Natural killer cell (primary cell): Measurements from ENCODE around the gene TFB1M. TPM values are rescaled to one million over a fixed set of nuclear protein-coding genes. Genes with fewer than 3 reads are reported as not detected.

Experiments used
- ATAC-seq, 3 donors: fragments of 150-1000 bp in 2 of 3; fragments of 200-7000 bp in 1 of 3; cut with Tn5 transposase; 1 replicate in 1 of 3; 2 replicates in 2 of 3; pipeline ENCODE4 v1.10.0; 2021; ENCODE audit warnings: mild to moderate bottlenecking in 2 of 3, moderate library complexity in 2 of 3
- DNase-seq, 2 donors: peaks; one replicate each; pipeline versions ENCODE4 v3.0.0 to v3.0.0-alpha.2; 2013 to 2021; ENCODE audit warnings: mixed read lengths in 1 of 2
- H3K27ac ChIP-seq: one replicate; pipeline ENCODE4 v1.5.1; 2013; ENCODE audit warnings: mild to moderate bottlenecking, low read length
- H3K27me3 ChIP-seq: one replicate; pipeline ENCODE4 v1.6.1; 2013; ENCODE audit warnings: low read length; ENCODE audit not compliant: control insufficient read depth, insufficient read depth
- H3K36me3 ChIP-seq: one replicate; pipeline ENCODE4 v1.6.1; 2013; ENCODE audit warnings: low read length; ENCODE audit not compliant: control insufficient read depth, insufficient read depth
- H3K4me1 ChIP-seq: one replicate; pipeline ENCODE4 v1.6.1; 2013; ENCODE audit warnings: low read length; ENCODE audit not compliant: control insufficient read depth, insufficient read depth
- H3K4me3 ChIP-seq: one replicate; pipeline ENCODE4 v1.5.1; 2013; ENCODE audit warnings: low read length
- H3K9me3 ChIP-seq: one replicate; pipeline ENCODE4 v1.6.1; 2013; ENCODE audit warnings: low read length; ENCODE audit not compliant: control insufficient read depth, insufficient read depth
- H3K27ac Mint-ChIP-seq, 2 donors: one replicate each; pipeline ENCODE4 v1.8.0; 2022; ENCODE audit warnings: mild to moderate bottlenecking in 2 of 2, mixed read lengths in 2 of 2, moderate library complexity in 1 of 2
- H3K27me3 Mint-ChIP-seq, 2 donors: one replicate each; pipeline ENCODE4 v1.8.0; 2022; ENCODE audit warnings: low read depth in 2 of 2, mixed read lengths in 2 of 2
- H3K36me3 Mint-ChIP-seq: one replicate; pipeline ENCODE4 v1.8.0; 2022; ENCODE audit warnings: mixed read lengths
- H3K4me1 Mint-ChIP-seq, 2 donors: one replicate each; pipeline ENCODE4 v1.8.0; 2022; ENCODE audit warnings: mixed read lengths in 2 of 2
- H3K4me3 Mint-ChIP-seq: one replicate; pipeline ENCODE4 v1.8.0; 2022; ENCODE audit warnings: mild to moderate bottlenecking, moderate library complexity, mixed read lengths
- H3K9me3 Mint-ChIP-seq, 2 donors: one replicate each; pipeline ENCODE4 v1.8.0; 2022; ENCODE audit warnings: mixed read lengths in 2 of 2
- whole genome bisulfite sequencing: methylation state at CpG from one replicate; pipeline ENCODE4 v1.1.7; 2013; ENCODE audit warnings: missing lambda C conversion rate; ENCODE audit not compliant: insufficient coverage; 5-methylcytosine and 5-hydroxymethylcytosine counted together
- intact Hi-C: fragments of 100-400 bp; cut with micrococcal nuclease; formaldehyde crosslinking; loops from one replicate; pipeline ENCODE4 v1.14.2; 2022
- total RNA-seq, 4 donors: library from RNA; stranded (reverse); fragments of 120-200 nt in 1 of 4; gene quantifications; one replicate each; pipeline versions ENCODE4 v1.2.3 to v1.2.4, GENCODE V29; 2013 to 2022
- TF ChIP-seq, protein P1 (sequence below): fragments of 200-600 bp; IDR thresholded peaks from one replicate; pipeline ENCODE4 v1.8.0; 2022; ENCODE audit warnings: antibody characterized with exemption

The TFB1M gene
- total RNA-seq, 3 donors from 2014 or later (not counting 1 experiment from before 2014, with no cell fraction given), result 14.1 to 20.1 (median 17.1) TPM

DNA sequence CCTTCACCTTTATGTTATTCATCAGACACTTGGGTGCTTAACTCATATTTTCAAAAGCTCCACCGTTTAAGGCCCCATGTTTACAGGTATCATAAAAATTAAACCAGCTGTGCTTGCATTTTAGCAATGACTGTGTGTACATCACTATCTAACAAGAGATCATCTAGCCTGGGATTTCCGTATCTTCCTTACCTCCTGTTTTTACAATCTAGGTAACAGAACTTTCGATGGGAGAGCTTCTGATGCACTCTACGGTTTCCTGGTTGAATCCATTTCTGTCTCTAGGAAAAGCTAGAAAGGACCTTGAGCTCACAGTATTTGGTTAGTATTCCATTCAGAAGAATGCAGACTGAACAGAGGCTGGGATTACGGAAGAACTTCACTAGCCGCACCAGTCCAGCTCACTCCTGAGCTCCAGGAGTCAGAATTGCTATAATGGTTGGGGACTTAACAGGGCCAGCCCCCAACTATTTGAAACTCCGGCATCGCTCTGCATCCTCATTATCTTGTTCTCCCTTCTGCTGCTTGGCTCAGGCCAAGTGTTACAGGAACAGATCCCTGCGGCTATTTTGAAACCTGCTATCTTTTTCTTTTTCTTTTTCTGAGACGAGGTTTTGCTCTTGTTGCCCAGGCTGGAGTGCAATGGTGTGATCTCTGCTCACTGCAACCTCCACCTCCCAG is 63.4 kb downstream of the TFB1M start:
- TF ChIP-seq, protein P1, sequence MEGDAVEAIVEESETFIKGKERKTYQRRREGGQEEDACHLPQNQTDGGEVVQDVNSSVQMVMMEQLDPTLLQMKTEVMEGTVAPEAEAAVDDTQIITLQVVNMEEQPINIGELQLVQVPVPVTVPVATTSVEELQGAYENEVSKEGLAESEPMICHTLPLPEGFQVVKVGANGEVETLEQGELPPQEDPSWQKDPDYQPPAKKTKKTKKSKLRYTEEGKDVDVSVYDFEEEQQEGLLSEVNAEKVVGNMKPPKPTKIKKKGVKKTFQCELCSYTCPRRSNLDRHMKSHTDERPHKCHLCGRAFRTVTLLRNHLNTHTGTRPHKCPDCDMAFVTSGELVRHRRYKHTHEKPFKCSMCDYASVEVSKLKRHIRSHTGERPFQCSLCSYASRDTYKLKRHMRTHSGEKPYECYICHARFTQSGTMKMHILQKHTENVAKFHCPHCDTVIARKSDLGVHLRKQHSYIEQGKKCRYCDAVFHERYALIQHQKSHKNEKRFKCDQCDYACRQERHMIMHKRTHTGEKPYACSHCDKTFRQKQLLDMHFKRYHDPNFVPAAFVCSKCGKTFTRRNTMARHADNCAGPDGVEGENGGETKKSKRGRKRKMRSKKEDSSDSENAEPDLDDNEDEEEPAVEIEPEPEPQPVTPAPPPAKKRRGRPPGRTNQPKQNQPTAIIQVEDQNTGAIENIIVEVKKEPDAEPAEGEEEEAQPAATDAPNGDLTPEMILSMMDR, result no peak
- H3K4me1 ChIP-seq, result no peaks in the 10 kb centered on the region
- H3K4me3 ChIP-seq, result no peak overlapping the region
- no peak overlapping the region for H3K27ac ChIP-seq
- peaks cover 34% of the 10 kb centered on the region for H3K36me3 ChIP-seq
- H3K27me3 Mint-ChIP-seq, result no peaks in the 10 kb centered on the region
- no peak for ATAC-seq
- H3K4me1 Mint-ChIP-seq, result peaks cover 0 to 10% of the 10 kb centered on the region in 2 donors
- no peak overlapping the region for H3K4me3 Mint-ChIP-seq
- H3K27me3 ChIP-seq, result no peaks in the 10 kb centered on the region
- no peaks in the 10 kb centered on the region for H3K9me3 ChIP-seq
- DNase-seq, result no peak
- intact Hi-C loops, result no loop called here
- H3K9me3 Mint-ChIP-seq, result no peaks in the 10 kb centered on the region
- H3K36me3 Mint-ChIP-seq, result no peaks in the 10 kb centered on the region
- no peak overlapping the region for H3K27ac Mint-ChIP-seq
- 94% methylated on average over 10 of the region's 10 CpGs for WGBS

DNA sequence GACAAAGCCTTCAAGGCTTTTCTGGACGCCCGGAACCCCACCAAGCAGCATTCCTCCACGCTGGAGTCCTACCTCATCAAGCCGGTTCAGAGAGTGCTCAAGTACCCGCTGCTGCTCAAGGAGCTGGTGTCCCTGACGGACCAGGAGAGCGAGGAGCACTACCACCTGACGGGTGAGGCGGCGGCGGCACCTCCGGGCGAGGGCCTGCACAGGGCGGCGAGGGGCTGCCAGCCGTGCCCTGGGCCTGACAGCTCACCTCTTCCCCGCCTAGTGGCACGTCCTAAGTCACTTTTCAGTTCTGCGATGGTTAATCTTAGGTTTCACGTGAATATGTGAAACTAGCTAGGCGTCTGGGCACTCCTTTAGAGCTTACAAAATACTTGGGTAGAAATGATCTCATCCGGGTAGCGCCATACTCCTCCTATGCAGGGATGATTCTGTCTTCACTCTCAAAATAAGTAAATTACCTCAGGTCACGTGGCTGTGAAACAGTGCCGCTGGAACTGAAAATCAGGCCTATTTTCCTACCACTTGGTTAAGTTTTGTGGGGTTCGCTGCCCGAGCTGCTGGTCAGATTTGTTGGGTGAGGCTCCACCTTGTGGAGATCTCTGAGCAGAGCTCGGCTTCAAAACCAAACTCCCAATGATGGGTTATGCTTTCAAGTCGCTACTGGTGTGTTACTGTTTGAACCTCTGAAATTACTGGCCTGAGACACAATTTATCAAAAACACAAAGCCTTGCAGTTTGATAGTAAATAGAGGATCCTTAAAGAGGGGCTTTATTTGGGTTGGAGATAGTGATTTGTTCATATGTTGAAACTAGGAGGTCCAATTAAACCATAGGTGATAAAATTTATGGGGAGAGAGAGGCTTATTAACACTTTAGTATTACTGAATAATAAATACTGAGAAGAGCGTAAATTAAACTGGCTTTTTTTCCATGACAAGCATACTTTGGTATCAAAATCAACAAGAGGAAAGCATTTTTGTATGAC is 66.0 kb downstream of the TFB1M start:
- peak in 1 of 2 donors; percentile 30 for DNase-seq
- H3K36me3 ChIP-seq, result peaks cover 16% of the 10 kb centered on the region
- H3K4me1 ChIP-seq, result no peaks in the 10 kb centered on the region
- no peak for ATAC-seq
- WGBS, result 86% methylated on average over 29 of the region's 30 CpGs
- no peak overlapping the region for H3K4me3 ChIP-seq
- H3K27ac ChIP-seq, result no peak overlapping the region
- H3K27me3 Mint-ChIP-seq, result no peaks in the 10 kb centered on the region
- no peaks in the 10 kb centered on the region for H3K9me3 ChIP-seq
- no peaks in the 10 kb centered on the region for H3K4me1 Mint-ChIP-seq
- TF ChIP-seq, protein P1, result no peak
- no peaks in the 10 kb centered on the region for H3K9me3 Mint-ChIP-seq
- H3K27me3 ChIP-seq, result no peaks in the 10 kb centered on the region
- no peak overlapping the region for H3K4me3 Mint-ChIP-seq
- H3K27ac Mint-ChIP-seq, result no peak overlapping the region
- no peaks in the 10 kb centered on the region for H3K36me3 Mint-ChIP-seq
- intact Hi-C loops, result loop anchor here (5.0 kb wide), 1 partner anchor 321 kb away; no protein-coding TSS in a partner anchor

DNA sequence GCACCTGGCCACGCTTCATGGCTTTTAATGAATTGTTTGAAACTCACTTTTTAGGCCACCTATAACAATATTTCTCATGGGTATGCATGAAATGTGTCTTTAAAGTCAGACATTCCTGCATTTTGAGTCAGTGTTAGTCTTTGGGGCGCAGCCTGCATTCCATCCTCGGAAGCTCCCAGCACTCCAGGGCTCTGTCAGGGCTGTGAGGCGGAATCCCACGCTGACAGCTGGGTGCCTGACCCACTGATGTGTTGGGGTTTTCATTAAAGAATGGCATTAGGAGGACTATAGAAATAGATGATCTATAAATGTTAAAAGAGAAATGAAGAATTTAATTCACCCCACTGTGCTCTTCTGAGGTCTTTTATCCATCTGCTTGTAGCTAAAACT is 66.7 kb downstream of the TFB1M start:
- Histone ChIP-seq H3K36me3 (peaks cover 10% of the 10 kb centered on the region), H3K27me3 (no peaks in the 10 kb centered on the region), H3K4me1 (no peaks in the 10 kb centered on the region), H3K4me3 (no peak overlapping the region), H3K27ac (no peak overlapping the region), H3K9me3 (no peaks in the 10 kb centered on the region)
- intact Hi-C loops, result loop anchor here (5.0 kb wide), 1 partner anchor 320 kb away; no protein-coding TSS in a partner anchor
- DNase-seq (no peak), ATAC-seq (no peak)
- no peaks in the 10 kb centered on the region for H3K36me3 Mint-ChIP-seq
- H3K4me1 Mint-ChIP-seq, result no peaks in the 10 kb centered on the region
- no peak overlapping the region for H3K27ac Mint-ChIP-seq
- H3K27me3 Mint-ChIP-seq, result no peaks in the 10 kb centered on the region
- TF ChIP-seq, protein P1, result no peak
- 99% methylated on average over 5 of the region's 5 CpGs for WGBS
- no peaks in the 10 kb centered on the region for H3K9me3 Mint-ChIP-seq
- H3K4me3 Mint-ChIP-seq, result no peak overlapping the region
